Prostate gland (tissue), 2 donors: ENCODE results near the gene SUPT20HL1. TPM values are rescaled to one million over a fixed set of nuclear protein-coding genes. Genes with fewer than 3 reads are reported as not detected.

ENCODE experiments used
- DNase-seq: peaks from one replicate; pipeline ENCODE4 v3.0.0-alpha.2; 2019; ENCODE audit warnings: low spot score
- H3K27ac ChIP-seq, 2 donors: fragments of 200-600 bp; sonication (generic); 2 replicates each; pipeline ENCODE4 v1.5.1; 2017 to 2019
- H3K27me3 ChIP-seq: fragments of 200-600 bp; sonication (generic); replicated peaks from 2 replicates; pipeline ENCODE4 v1.5.1; 2019; ENCODE audit not compliant: insufficient read depth
- H3K36me3 ChIP-seq, 2 donors: fragments of 200-600 bp; sonication (generic); 1 replicate in 1 of 2; 2 replicates in 1 of 2; pipeline versions ENCODE4 v1.5.1 to v1.8.1; 2017 to 2019
- H3K4me1 ChIP-seq: fragments of 200-600 bp; sonication (generic); replicated peaks from 2 replicates; pipeline ENCODE4 v1.5.1; 2019
- H3K4me3 ChIP-seq, 2 donors: fragments of 200-600 bp; sonication (generic); 2 replicates each; pipeline ENCODE4 v1.5.1; 2017 to 2019
- H3K9me3 ChIP-seq: fragments of 200-600 bp; sonication (generic); 2 replicates; pipeline ENCODE4 v1.5.1; 2017
- CTCF ChIP-seq, 4 experiments: fragments of 200-600 bp in 2 of 4; fragments of 450-650 bp in 2 of 4; sonication (generic) in 2 of 4; IDR thresholded peaks; 1 replicate in 3 of 4; 2 replicates in 1 of 4; pipeline ENCODE4 v1.5.1; 2016 to 2019; ENCODE audit warnings: antibody characterized with exemption in 4 of 4, mild to moderate bottlenecking in 2 of 4, moderate library complexity in 2 of 4
- POLR2A ChIP-seq: fragments of 450-650 bp; IDR thresholded peaks from one replicate; pipeline ENCODE4 v1.6.1; 2016; ENCODE audit warnings: antibody characterized with exemption, mild to moderate bottlenecking
- POLR2AphosphoS5 ChIP-seq: sonication (generic); formaldehyde crosslinking; IDR thresholded peaks from one replicate; pipeline ENCODE4 v1.6.1; 2017; ENCODE audit warnings: antibody characterized with exemption
- WGBS: methylation state at CpG from one replicate; pipeline ENCODE4 v1.1.5; 2018; 5-methylcytosine and 5-hydroxymethylcytosine counted together
- intact Hi-C: fragments of 100-400 bp; cut with DNase I; formaldehyde crosslinking; loops from one replicate; pipeline ENCODE4 v1.14.2; 2022
- total RNA-seq, 2 donors: library from RNA; depleted of rRNA; stranded (reverse); fragments of >200 nt; gene quantifications; one replicate each; pipeline ENCODE4 v1.1.0, GENCODE V29; 2016

Gene SUPT20HL1
- total RNA-seq, 2 donors from 2014 or later, result 0.40 TPM; not detected in 1

GRCh38 chrX:24372021-24372763 is 11.8 kb downstream of the SUPT20HL1 start:
- no peak for DNase-seq
- no peaks in the 10 kb centered on the region for H3K4me1 ChIP-seq
- H3K4me3 ChIP-seq, result no peak overlapping the region
- 77% methylated on average over 29 of the region's 29 CpGs for WGBS
- H3K27ac ChIP-seq, result no peak overlapping the region
- TF ChIP-seq POLR2AphosphoS5, result no peak
- no peak for TF ChIP-seq CTCF (IDR thresholded peaks at IDR 0.05)
- no peak for TF ChIP-seq POLR2A
- intact Hi-C loops, result loop anchor here (10.0 kb wide), 1 partner anchor 117 kb away; no protein-coding TSS in a partner anchor
- H3K36me3 ChIP-seq, result no peaks in the 10 kb centered on the region
- no peaks in the 10 kb centered on the region for H3K9me3 ChIP-seq
- H3K27me3 ChIP-seq, result no peaks in the 10 kb centered on the region

- Histone ChIP-seq H3K27me3 (no peaks in the 10 kb centered on the region), H3K27ac (no peak overlapping the region), H3K4me3 (no peak overlapping the region), H3K36me3 (no peaks in the 10 kb centered on the region), H3K9me3 (no peaks in the 10 kb centered on the region), H3K4me1 (no peaks in the 10 kb centered on the region)
- no peak for DNase-seq
- TF ChIP-seq CTCF (IDR thresholded peaks at IDR 0.05) (no peak), POLR2A (no peak), POLR2AphosphoS5 (no peak)
- WGBS, result no CpG with 5 or more reads among the region's 12 CpGs
- intact Hi-C loops, result loop anchor here (10.0 kb wide), 1 partner anchor 121 kb away; no protein-coding TSS in a partner anchor
These were observed 15.2 kb downstream of the SUPT20HL1 start for GRCh38 chrX:24375600-24376131.

GRCh38 chrX:24376403-24376802 is 16.0 kb downstream of the SUPT20HL1 start:
- Histone ChIP-seq H3K27me3 (no peaks in the 10 kb centered on the region), H3K4me1 (no peaks in the 10 kb centered on the region), H3K4me3 (no peak overlapping the region), H3K36me3 (no peaks in the 10 kb centered on the region), H3K9me3 (no peaks in the 10 kb centered on the region), H3K27ac (no peak overlapping the region)
- no peak for TF ChIP-seq POLR2A
- no peak for TF ChIP-seq CTCF (IDR thresholded peaks at IDR 0.05)
- TF ChIP-seq POLR2AphosphoS5, result no peak
- no peak for DNase-seq
- intact Hi-C loops, result loop anchor here (10.0 kb wide), 1 partner anchor 122 kb away; no protein-coding TSS in a partner anchor
- 100% methylated on average over 3 of the region's 3 CpGs for WGBS

GRCh38 chrX:24377195-24377594 is 16.8 kb downstream of the SUPT20HL1 start:
- H3K27ac ChIP-seq, result no peak overlapping the region
- no peak overlapping the region for H3K4me3 ChIP-seq
- no peaks in the 10 kb centered on the region for H3K27me3 ChIP-seq
- no peak for DNase-seq
- H3K9me3 ChIP-seq, result no peaks in the 10 kb centered on the region
- H3K4me1 ChIP-seq, result no peaks in the 10 kb centered on the region
- 48% methylated on average over 2 of the region's 2 CpGs for WGBS
- intact Hi-C loops, result loop anchor here (10.0 kb wide), 1 partner anchor 122 kb away; no protein-coding TSS in a partner anchor
- TF ChIP-seq CTCF (IDR thresholded peaks at IDR 0.05) (no peak), POLR2A (no peak), POLR2AphosphoS5 (no peak)
- no peaks in the 10 kb centered on the region for H3K36me3 ChIP-seq
